Activated T-helper 1 cell treated with anti-CD3 and anti-CD28 coated beads, Interleukin-2, amount 50 U/mL, for 16 hours (primary cell): ENCODE measurements around the gene CSTPP1.
"Not testable (repeated sequence)": the region's sequence is repeated elsewhere in the genome, so short reads cannot be mapped to it uniquely, and the experiment has no call there.

Experiments
- DNase-seq, 2 donors: peaks; one replicate each; pipeline ENCODE4 v3.0.0-alpha.2; 2020; ENCODE audit warnings: low read depth in 1 of 2, low spot score in 1 of 2

CSTPP1 gene

DNA sequence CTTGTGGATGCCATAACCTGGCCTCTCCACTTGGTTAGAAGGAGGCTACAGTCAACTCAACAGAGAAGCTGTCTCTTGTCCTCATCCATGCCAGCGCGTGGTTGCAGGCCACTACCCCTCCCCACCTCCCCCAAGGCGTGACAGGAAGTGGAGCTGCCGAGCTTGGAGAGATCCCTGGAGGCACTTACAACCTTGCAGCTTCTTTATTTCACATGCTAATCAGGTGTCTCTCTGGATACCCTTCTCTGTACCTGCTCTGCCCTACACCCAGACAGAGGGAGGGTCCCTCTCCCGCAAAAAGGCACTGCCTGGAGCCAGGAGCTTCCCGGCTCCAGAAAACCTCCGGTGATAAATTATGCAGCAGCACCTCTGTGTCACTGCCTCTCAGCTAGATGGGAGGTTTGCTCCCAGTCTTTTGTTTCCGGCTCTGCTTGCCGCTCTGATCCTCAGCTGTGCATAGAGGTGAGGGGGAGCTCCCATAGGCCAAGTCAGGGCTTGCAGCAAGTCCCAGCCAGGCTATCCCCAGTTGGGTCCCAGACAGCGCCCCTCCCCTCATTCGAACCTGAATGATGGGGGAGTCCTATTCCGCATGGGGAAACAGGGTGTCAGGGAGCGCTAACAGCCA, 23.9 kb upstream of the CSTPP1 start:
- no peak for DNase-seq

- DNase-seq: no peak
Observed at GRCh38 chr11:46913484-46913883, 23.1 kb upstream of the CSTPP1 start.

DNA sequence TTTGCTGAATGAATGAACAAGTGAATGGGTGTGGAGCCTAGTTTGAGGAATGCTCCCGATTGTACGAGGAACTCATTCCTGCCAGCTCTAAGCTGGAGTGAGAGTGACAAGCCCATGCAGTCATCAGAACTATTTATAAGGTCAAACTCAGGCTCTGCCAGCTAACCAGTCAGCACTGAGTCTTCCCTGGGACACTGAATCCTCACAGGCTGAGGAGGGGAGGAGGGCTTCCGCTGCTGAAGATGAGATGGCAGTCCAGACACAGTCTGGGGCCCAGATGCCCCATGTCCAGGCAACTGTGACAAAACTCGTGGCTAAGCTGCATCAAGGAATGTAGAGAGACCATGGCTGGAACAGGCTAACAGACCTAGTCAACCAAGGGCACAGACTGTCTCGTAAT, 22.2 kb upstream of the CSTPP1 start:
- no peak for DNase-seq

GRCh38 chr11:46914910-46915309, 21.7 kb upstream of the CSTPP1 start:
- DNase-seq: no peak

GRCh38 chr11:46916286-46917108, 20.1 kb upstream of the CSTPP1 start:
- no peak for DNase-seq

DNA sequence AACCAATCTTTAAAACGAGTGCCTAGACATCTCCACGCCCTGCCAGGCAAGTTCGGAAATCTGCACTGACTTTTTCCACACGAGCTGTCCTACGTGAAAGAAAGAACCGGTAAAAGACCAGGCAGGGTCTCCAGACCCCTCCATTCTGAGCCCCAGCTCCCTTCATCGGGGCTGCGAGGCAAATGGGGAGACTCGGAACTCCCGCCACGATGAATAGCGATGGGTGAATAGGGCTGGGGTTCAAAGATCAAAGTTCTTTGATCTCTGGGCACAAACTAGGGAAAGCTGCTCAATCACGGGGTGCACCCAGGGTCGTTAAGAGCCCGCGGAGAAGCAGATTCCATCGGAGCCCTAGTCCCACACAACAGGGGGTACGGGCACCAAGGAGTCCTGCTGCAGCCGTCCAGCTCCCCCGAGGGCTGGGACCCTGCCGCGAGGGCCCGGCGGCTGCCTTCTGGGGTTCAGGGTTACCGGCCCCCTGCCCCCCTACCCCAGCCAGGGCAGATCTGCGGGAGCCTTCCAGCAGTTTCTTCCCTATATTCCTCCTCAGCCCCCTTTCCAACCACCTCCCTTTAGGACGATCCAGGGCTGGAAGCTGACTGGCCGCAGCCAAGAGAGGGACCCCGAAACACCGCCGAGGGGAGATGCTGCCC, 19.3 kb upstream of the CSTPP1 start:
- no peak for DNase-seq

DNA sequence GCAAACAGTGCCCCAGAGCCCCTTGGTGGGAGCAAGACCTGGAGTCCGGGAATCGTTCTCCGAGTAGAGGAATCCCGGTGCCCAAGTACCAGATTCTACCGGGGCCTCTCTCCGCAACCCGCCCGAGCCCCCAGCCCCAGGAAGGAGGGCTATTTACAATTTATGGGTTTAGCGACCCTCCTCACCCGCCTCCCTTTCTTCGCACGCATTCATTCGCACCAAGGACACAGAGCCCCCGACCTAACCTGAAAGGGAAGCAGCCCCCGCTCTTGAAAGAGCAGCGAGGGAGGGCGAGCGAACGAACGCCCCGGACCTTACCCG, 18.8 kb upstream of the CSTPP1 start:
- no peak for DNase-seq

- DNase-seq: no peak
Observed at GRCh38 chr11:46918083-46918787, 18.3 kb upstream of the CSTPP1 start, which contains the start of gene LRP4. Gene LRP4 (minus strand): TSS chr11:46918550. CDS start chr11:46918379, 171 bp downstream.

GRCh38 chr11:46918788-46919513, 17.6 kb upstream of the CSTPP1 start:
- no peak for DNase-seq

DNA sequence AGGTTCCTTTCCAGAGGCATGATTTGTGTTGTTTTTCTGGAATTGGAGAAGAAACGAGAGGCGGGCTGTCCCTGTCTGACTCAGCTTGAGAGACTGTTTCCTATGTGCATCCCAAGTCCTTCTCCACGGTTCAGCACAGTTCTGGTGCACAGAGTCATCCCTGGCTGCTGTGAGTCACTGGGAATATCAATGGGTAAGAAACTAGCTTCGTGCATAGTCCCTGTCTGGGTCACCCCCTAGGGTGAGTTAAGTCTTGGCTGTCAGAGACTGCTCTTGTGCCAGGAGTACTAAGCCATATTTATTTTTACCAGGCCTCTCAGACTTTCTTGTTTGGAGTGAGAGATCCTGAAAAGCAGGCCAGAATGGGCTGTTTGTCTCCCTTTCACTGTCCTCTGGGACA, 15.8 kb upstream of the CSTPP1 start:
- no peak for DNase-seq

DNA sequence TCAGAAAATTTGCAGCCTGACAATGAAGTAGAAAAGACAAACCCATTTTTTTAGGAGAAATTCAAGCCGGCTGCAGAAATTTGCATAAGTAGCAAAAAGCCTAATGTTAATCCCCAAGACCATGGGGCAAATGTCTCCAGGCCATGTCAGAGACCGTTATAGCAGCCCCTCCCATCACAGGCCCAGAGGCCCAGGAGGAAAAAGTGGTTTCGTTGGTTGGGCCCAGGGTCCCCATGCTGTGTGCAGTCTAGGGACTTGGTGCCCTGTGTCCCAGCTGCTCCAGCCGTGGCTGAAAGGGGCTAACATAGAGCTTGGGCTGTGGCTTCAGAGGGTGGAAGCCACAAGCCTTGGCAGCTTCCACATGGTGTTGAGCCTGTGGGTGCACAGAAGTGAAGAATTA, 8.6 kb upstream of the CSTPP1 start:
- not testable (repeated sequence) for DNase-seq

DNA sequence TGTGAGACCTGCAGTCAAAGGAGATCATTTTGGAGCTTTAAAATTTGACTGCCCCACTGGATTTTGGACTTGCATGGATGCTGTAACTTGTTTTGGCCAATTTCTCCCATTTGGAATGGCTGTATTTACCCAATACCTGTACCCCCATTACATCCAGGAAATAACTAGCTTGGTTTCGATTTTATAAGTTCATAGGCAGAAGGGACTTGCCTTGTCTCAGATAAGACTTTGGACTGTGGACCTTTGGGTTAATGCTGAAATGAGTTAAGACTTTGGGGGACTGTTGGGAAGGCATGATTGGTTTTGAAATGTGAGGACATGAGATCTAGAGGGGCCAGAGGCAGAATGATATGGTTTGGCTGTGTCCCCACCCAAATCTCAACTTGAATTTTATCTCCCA, 7.9 kb upstream of the CSTPP1 start:
- DNase-seq: not testable (repeated sequence)

DNA sequence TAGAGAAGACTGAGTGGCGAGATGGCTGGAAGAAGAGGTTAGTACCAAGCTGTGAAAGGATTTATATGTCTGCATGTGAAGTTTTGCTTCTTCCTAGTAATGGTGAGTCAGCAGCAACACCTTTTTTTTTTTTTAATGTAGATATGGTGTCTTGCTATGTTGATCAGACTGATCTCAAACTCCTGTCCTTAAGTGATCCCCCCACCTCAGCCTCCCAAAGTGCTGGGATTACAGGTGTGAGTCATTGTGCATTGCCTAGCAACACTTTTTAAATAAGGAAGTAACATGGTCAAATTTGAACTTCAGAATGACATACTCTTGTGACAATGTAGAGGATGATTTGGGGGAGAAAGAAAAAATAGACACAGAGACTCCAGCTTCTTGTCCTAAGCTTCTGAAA, 6.5 kb upstream of the CSTPP1 start:
- no peak for DNase-seq

GRCh38 chr11:46942172-46942571, 5.6 kb downstream of the CSTPP1 start:
- no peak for DNase-seq

DNA sequence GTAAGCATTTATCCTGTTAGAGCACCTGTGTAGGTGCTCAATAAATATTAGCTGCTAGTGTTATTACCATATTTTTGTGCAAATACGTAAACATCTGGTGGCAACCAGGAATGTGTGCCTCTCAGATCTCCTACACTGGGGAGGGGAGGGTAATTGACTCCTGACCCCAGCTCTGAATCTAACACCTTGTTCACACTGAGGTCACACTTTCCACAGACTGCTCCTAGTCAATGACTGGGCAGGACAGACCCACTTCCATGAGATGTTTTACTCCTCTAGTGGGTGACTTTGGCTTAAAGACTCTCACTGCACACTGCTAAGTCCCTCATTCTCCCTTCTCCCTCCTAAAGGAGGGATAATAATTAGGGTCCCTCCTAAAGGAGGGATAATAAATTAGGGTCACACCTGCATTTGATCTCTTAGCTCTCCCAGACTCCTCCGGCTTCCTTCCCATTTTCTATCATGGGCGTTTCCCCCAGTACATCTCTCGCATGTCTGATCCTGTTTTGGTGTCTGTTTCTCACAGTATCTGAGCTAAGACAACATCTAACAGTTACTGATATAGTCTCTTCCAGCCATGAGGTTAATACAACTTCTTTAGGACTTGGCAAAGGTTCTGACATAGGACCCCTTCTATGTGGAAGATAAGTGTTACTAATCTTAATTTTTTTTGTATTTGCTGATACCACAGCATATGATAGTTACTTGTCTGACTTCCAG, 8.0 kb downstream of the CSTPP1 start:
- DNase-seq: no peak

- DNase-seq: no peak
Observed at GRCh38 chr11:46947399-46948077, 11.0 kb downstream of the CSTPP1 start.

DNA sequence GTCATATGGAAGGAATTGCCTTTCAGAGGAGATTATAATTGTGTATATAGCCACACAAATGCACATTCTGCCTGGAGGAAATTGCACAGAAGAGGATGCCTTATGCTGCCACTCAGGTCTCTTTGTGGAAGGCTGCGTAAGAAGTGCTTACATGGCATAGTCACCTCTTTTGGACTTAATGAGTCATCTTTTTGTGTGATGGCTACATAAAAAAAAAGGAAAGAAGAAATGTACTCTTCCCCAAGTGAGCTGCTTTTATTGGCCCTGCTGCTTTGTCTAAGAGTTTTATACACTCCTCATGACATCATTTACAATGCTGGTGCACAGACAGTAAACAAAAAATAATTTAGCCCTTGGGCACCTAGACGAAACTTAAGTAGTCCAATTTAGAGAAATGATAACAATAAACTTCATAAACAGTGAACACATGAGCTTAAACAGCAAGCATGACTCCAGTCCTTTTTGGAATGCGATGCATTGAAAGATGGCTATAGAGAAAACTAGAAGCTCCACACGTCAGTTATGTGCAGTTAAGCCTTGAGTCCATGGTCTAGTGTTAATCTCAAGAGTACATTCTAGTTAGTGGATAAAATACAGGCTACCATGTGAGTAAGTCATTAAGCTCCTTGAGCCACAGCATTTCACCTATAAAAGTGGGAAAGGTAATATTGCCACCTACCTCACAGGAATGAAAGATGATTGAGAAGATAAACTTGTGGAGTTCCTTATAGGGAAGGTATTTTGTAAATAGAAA, 12.0 kb downstream of the CSTPP1 start:
- DNase-seq: no peak

DNA sequence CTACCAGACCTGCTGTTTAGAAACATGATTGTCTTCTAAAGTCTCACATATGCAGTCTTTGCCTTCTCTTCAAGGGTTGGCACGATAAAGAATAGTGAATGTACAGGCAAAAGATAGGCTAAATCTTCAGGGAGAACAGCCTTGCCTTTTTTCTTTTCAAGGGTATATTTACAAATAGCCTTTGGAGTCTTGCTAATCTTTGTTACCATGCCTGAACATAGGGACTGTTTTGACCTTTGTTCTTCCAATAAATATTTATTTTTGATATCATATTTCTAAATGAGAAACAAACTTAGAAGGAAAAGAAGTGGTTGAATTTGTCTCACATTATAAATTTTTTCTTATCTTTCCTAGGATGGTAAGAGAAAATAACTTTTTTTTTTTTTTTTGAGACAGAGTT, 12.7 kb downstream of the CSTPP1 start:
- no peak for DNase-seq

- DNase-seq: no peak
Observed at GRCh38 chr11:46951864-46952263, 15.3 kb downstream of the CSTPP1 start.
